SIG-M5 treated with dmso at 0.1 percent for 504 hours (cell line): ENCODE measurements around the gene SIGLEC7.

Experiments used
- DNase-seq: peaks from one replicate; lab custom pipeline; 2025; ENCODE audit not compliant: unreplicated experiment; lab: John Stamatoyannopoulos, UW

Gene SIGLEC7

DNA sequence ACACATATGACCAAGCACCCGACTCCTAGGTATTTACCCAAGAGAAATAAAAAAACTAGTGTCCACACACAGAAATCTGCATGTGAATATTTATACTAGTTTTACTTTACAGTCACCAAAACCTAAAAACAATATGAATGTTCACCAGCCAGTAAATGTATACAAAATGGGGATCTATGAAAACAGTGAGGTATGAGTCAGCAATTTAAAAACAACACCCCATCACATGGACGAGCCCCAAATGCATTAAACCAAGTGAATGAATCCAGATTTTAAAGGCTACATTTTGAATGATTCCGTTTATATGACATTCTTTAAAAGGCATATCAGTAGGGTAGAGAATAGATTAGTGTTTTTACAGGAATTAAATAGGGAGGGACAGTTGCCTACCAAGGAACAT, 22.1 kb downstream of the SIGLEC7 start:
- no peak for DNase-seq

DNA sequence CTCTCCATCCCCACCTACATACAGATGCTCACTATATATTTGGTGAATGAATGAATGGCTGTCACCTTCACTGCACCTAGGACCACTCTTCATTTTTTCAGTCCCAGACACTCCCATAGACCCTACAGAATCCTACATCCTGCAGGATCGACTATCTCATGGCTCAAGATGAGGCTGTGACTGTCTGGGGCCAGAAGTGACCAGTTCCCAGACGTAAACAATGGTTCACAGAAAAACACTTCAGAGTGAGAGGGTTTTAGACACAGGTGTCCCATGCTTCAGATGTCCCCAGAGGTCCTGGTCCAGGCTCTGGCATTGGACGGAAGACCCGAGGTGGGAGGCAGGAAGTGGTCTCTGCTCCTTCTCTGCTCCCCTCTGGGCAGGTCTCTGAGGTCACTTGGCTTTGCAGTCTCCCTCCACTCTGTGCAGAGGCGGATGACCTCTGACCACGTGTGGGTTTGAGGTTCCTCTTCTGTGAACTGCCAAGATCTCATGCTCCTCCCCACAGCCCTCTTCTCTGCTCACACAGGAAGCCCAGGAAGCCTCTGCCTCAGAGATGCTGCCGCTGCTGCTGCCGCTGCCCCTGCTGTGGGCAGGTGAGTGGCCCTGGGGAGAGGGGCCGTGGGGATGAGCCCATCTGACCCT, 24.9 kb downstream of the SIGLEC7 start:
- peak; percentile 19 for DNase-seq

DNA sequence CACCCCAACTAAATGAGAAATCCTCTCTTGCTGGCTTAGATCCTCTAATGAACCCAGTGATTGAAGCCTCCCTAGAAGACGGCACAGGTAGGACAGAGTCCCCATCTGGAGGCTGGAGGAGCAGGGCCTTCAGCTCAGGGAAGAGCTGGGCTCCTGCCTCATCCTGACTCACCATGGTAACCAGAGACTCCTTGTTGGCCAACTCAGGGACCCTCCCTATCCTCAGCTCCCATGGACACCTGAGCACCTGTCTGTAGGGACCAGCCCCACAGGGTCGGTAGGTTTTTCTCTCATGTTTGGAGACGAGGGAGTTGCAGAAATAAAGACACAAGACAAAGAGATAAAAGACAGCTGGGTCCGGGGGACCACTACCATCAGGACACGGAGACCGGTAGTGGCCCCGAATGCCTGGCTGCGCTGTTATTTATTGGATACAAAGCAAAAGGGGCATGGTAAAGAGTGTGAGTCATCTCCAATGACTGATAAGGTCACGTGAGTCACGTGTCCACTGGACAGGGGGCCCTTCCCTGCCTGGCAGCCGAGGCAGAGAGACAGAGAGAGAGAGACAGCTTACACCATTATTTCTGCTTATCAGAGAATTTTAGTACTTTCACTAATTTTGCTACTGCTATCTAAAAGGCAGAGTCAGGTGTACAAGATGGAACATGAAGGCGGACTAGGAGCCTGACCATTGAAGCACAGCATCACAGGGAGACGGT, 26.6 kb downstream of the SIGLEC7 start:
- no peak for DNase-seq

DNA sequence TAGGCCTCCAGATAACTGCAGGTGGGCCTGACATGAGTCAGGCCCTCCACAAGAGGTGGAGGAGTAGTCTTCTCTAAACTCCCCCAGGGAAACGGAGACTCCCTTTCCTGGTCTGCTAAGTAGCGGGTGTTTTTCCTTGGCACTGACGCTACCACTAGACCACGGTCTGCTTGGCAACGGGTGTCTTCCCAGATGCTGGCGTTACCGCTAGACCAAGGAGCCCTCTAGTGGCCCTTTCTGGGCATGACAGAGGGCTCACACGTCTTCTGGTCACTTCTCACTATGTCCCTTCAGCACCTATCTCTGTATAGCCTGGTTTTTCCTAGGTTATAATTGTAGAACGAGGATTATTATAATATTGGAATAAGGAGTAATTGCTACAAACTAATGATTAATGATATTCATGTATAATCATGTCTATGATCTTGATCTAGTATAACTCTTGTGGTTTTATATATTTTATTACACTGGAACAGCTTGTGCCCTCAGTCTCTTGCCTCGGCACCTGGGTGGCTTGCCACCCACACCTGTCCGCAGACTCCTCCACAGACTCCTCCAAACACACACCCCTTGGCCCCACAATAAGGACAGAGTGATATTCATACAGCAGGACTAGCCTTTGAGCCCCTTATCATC, 27.3 kb downstream of the SIGLEC7 start:
- DNase-seq, result peak; percentile 37

DNA sequence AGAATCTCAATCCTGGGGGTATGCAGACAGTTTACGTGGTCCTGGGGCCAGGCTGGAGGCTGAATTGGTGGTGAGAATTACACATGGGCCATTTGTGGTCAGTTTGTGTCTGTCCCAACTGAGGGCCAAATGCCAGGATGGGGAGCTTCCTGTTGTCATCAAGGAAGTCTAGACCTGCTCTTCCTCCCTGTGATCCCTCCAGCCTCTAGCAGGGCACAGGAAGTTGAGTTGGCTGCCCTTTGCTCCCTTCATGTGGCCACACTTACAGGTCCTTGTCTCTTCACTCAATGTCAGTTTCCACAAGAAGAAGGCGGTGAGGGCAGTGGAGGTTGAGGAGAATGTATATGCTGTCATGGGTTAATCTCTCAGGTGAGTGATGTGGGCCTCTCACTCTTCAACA, 30.1 kb downstream of the SIGLEC7 start:
- DNase-seq, result no peak

DNA sequence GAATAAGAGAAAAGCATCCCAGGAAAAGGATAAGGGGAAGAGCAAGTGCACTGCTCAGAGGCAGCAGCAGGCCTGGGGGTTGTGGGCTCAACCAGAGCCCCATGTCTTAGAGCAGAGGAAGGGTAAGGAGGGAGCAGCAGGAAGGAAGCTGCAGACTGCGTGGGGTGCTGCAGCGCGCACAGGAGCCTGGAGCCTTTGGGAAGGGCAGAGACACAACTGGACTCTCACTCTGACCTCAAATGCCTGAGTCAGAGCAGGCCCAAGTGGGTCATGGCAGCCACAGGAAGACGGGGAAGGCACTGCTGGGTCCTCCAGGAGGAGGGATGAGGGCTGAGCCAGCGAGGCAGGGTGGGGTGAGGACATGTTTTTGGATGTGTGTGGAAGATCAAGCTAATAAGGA, 31.6 kb downstream of the SIGLEC7 start:
- DNase-seq, result no peak

DNA sequence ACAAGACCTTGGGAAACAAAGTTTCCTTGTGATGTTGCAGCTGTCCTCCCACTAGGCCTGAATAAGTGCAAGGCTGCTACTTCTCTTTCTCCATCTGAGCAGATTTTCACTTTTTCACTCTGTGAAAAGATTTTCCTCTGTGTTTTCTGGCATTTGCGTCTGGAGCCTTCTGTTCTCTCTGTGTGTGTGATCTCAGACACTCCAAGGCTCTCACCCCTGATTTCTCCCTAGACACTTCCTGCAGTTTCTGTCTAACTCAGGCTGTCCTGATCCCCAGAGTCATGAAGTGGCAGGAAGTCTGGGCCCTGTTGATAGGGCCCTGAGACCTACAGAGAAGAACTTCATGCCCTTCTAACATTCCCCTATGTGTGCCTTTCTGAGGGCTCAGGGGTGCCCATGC, 37.2 kb downstream of the SIGLEC7 start:
- no peak for DNase-seq

DNA sequence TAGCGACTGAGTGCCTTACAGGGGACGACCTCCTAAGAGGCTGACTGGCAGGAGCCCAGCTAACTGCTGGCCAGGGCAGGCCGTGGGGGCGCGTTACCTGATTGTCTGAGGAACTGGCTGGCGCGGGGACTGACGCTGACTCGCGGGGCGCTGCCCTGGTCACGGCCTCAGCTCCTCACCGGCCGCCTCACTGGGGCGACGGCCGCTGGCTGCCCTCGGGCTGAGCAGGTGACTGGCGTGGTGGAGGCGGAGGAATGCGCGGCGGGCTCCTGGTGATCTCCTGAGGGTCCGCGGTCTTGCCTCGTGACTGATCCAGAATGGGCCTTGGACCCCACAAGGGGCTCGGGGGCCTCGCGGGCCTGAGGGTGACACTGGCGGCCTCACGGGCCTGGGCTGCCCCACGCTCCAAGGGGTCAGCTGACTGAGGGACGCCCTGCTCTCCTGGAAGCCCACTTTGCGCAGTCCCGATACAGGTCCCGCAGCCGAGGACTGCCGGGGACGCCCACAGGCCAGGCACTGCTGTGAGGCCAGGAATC, 39.3 kb downstream of the SIGLEC7 start:
- DNase-seq, result no peak

DNA sequence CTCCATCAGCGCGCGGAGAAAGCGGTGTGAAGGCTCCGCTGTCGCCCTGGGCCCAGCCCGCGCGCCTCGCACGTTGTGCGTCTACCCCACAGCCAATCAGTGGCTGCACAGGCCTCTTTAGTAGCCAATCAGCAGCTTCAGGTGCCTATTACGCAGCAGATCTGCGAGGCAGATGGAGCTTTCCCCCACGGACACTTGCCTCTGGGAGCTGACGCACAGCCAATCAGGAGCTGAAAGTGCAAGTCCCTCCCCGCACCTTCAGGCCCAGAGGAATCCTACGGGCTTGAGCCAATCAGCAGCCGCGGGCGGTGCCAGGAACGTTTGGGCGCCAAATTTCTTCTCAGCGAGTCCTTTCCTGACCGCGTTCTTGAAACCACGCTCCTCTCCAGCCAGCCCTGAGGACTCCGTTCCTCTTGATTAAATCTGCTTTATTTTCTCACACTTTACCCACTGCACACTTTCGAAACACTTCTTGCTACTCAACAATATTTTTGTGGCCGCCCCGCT, 39.9 kb downstream of the SIGLEC7 start:
- no peak for DNase-seq

DNA sequence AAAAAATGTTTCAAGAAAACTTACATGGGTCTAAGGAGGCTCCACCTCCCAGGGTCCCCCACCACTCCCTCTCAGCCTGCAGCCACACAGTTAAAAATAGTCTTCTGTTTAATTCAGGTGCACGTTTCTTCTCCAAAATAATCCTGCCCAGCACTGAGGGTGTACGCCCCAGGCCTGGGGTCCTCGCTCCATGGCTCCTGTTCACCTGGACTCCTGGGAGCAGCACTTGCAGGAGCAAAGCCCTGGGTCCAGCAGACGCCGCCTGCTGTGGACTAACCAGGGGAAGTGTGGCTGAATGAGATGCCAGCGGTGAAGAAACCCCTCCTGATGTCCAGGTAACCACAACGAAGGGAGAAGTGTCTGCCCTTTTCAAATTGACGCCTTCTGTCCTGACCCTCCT, 41.5 kb downstream of the SIGLEC7 start:
- DNase-seq, result no peak

DNA sequence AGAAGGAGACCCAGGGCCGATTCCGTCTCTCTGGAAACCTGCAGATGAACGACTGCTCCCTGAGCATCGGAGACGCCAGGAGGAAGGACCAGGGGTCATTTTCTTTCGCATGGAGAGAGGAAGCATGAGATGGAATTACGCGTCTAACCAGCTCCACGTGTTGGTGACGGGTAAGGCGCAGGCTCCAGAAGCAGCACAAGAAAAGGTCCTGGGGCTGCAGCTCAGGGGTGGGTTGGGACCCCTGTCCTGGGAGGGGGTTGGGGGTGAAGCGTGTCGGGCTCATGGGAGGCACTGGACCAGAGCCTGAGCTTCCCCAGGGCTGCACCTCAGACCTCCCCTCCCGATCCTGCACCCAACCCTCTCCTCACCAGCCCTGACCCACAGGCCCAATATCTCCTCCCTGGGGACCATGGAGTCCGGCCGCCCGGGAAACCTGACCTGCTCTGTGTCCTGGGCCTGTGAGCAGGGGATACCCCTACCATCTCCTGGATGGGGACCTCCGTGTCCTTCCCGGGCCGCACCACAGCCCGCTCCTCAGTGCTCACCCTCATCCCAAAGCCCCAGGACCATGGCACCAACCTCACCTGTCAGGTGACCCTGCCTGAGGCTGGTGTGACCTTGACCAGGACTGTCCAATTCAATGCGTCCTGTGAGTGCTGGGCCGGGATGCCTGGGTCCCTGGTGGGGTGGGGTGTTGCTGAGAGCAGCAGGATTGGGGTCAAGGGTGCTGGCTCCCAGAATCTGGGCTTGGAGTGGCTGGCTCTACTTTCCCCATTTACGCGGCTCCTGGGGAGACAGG, 43.2 kb downstream of the SIGLEC7 start:
- no peak for DNase-seq

DNA sequence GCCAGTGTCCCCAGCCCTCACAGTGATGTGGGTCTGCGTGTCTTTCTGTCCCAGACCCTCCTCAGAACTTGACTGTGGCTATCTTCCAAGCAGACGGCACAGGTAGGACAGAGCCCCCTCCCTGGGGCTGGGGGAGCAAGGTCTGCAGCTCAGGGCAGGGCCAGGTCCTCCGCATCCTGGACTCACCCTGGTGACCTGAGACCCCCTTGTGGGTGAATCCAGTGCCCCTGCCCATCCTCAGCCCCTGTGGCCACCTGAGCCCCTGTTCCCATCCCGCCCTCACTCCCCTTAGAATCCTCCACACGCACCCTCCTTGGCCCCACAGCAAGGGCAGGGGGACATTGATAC, 43.7 kb downstream of the SIGLEC7 start:
- no peak for DNase-seq

DNA sequence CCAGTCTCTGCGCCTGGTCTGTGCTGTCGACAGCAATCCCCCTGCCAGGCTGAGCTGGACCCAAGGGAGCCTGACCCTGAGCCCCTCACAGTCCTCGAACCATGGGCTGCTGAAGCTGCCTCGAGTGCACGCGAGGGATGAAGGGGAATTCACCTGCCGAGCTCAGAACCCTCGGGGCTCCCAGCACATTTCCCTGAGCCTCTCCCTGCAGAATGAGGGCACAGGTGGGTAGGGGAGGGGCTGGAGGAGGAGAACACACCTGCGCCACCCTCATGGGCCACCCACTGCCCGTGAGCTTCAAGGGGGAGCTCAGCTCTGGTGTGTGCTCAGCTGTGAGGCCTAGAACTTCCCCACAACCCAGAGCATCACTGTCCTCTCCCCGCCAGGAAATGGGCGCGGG, 44.2 kb downstream of the SIGLEC7 start:
- no peak for DNase-seq

DNA sequence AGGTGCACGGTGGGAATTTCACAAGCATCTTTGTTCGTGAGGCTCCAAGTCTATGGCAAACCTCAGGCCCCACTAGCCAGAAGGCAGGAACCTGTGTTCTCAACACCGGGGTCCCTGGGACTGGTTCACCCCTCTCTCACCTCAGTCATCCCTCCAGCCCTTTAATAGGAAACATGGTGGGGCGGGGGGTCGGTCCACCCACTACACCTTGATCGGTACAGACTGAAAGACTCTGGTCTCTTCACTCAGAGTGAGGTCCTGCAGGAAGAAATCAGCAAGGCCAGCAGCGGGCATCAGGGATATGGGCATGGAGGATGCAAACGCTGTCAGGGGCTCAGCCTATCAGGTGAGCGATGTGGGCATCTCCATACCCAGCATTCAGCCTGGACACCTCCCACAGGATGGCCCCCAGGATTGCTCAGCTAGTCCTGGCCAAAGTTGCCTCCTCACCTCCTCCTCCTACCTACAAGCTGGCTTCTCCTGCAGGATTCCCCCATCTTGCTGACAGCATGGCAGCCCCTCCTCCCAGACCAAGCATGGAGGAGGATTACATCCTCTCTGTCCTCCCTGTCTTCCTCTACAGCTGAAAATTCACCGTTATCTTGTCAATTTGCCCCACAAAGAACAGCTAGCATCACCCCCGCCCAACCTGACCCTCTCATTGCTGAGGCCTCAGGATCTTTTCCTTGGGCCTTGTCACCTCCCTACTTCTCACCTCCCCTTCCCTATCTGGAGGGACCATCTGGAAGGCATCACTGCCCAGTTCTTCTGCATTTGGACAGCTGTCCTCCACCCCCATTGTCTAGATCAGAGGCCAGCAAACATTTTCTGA, 45.5 kb downstream of the SIGLEC7 start:
- no peak for DNase-seq

DNA sequence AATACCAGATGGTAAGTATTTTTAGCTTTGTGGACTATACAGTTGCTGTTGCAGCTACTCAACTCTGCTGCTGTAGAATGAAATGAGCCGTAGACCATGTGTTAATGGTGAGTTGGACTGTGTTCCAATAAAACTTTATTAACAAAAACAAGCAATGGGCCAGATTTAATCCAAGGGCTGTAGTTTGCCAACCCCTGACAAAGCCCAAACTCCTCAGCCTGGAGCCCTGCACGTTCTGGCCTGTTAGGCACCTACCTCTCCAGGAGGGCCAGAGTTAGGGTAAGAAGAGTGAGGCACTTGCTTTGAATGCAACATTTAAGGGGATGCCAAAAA, 46.1 kb downstream of the SIGLEC7 start:
- no peak for DNase-seq

DNA sequence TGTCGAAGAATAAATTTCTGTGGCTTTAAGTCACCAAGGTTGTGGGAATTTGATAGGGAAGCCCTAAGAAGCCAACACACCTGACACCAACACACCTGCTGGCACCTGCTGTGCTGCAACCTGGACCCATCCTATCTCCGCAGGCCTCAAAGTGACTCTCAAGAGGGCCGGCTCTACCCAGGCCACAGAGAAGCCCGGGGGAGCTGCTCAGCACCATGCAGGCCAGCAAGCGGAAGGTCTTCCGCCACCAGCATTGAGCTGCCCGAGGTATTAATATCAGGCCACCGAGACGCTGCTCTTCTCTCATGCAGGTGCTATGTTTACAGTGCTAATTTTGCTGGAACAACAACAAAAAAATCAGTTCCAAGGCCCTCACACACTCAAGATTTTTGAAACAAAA, 50.6 kb downstream of the SIGLEC7 start:
- DNase-seq, result no peak

DNA sequence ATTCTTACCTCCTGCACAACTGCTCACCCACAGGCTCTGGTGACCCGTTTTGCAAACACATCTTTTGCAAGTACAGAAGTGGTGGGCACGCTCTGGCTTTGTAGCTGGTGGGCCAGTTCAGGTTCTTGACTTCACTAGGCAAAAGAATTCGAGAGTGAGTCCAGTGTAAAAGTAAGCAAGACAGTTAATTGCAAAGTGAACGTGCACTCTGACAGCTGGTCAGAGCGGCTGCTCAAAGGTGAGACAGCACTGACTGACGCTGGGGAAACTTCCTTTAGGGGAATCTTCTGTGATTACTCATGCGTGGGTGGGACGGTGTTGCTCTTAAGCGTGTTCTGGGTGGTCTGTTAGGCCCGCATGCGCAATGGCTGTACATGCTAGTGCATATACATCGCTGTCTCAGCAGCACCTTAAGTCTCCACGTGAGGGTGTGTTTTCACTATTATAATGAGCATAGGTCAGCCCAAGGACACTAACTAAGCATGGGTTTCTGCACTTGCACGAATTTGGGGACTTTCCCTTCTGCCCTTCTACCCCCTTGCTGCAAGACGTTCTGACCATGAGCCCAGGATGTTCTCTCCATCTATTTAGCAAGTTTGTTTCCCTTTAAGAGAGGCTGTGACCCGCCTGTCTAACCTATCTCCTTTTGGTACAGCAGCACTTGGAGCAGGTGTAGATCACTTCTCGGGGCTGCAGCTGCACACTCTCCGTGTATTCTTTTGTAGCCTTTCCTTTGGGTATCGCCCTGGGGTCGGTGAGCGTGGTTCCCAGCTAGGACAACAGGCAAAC, 52.6 kb downstream of the SIGLEC7 start:
- no peak for DNase-seq

DNA sequence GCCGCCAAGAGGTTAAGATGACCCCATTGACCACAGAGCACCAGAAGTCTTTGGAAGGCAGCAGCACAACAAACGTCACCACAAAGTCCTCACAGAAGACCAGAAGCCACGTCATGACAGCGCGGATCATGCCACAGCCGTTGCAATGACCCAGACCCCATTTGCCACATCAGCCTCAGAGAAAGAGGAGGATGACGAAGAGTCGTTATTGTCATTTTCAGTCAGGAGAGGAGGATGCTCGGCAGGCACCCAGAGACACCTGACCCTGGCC, 53.1 kb downstream of the SIGLEC7 start:
- no peak for DNase-seq

DNA sequence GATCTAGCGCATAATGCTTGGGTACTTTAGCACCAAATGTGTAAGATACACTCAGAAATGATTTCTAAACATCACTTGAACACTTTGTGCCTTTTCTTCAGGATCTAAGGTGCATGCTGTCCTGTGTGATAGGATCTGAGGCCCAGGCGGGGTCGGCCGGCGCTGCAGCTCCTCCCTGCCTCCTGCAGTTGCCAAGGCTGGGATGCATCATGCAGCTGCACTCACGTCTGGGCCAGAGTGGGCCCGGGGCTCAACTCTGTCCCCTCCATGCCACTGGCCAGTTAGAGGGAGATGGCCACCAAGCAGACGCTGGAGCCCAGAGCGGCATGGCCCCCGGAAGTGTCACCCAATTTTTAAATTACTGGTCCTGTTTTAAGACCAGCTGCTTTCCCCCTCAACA, 53.5 kb downstream of the SIGLEC7 start:
- no peak for DNase-seq

DNA sequence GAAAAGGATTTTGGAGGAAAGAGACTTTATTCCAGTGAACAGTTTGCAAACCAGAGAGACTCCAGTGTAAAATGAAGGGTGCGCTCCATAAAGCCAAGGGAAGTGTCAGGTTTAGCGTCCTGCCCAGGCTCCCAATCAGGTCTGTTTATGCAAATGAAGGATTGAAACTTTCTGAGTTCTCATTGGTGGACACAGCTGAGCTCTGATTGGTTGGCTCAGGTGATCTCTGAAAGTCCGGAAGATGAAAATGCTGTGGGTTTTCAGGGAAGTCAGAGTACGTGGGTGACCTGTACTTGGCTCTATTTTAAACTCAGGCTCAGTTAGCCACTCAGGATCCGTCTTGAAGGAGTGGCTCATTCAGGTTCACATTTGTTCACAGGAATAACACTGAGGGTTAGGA, 54.1 kb downstream of the SIGLEC7 start:
- DNase-seq, result no peak
